ELF-1 (cell line): ENCODE measurements around the gene HACL1.

Source experiments
- DNase-seq: peaks from one replicate; pipeline ENCODE4 v3.0.0-alpha.2; 2016; ENCODE audit warnings: low read depth, low spot score

HACL1 gene

GRCh38 chr3:15601399-15602145 is at the start of gene HACL1, which contains the start of gene BTD:
Gene HACL1 (minus strand): TSS chr3:15601569. CDS start chr3:15601463, 106 bp downstream.
Gene BTD (plus strand): TSS chr3:15601745. CDS start chr3:15635440, 33,695 bp downstream.
- DNase-seq = peak; percentile 100

- DNase-seq = no peak
Observed at GRCh38 chr3:15649858-15650257, 48.5 kb upstream of the HACL1 start.

- DNase-seq = no peak
Observed at GRCh38 chr3:15649341-15649740, 48.0 kb upstream of the HACL1 start.

- DNase-seq = no peak
Observed at GRCh38 chr3:15647611-15648167, 46.3 kb upstream of the HACL1 start.

GRCh38 chr3:15646851-15647511 is 45.6 kb upstream of the HACL1 start:
- DNase-seq = peak; percentile 74

- peak; percentile 37 for DNase-seq
Observed at GRCh38 chr3:15645740-15646501, 44.6 kb upstream of the HACL1 start.

GRCh38 chr3:15645246-15645645 is 43.9 kb upstream of the HACL1 start:
- no peak for DNase-seq

GRCh38 chr3:15638891-15639262 is 37.5 kb upstream of the HACL1 start:
- DNase-seq = no peak

GRCh38 chr3:15638193-15638890 is 37.0 kb upstream of the HACL1 start:
- no peak for DNase-seq

- DNase-seq = no peak
Observed at GRCh38 chr3:15637131-15637951, 36.0 kb upstream of the HACL1 start.

- no peak for DNase-seq
Observed at GRCh38 chr3:15636028-15636709, 34.8 kb upstream of the HACL1 start.

GRCh38 chr3:15635121-15635661 is 33.8 kb upstream of the HACL1 start:
- no peak for DNase-seq

GRCh38 chr3:15634671-15635070 is 33.3 kb upstream of the HACL1 start:
- no peak for DNase-seq

- DNase-seq = no peak
Observed at GRCh38 chr3:15633766-15634598, 32.6 kb upstream of the HACL1 start.

GRCh38 chr3:15633159-15633558 is 31.8 kb upstream of the HACL1 start:
- DNase-seq = no peak

GRCh38 chr3:15632212-15632580 is 30.8 kb upstream of the HACL1 start:
- DNase-seq = no peak

GRCh38 chr3:15631426-15632211 is 30.2 kb upstream of the HACL1 start:
- DNase-seq = peak; percentile 52
